GM18498 (cell line): ENCODE data around the gene B3GALNT1.
A peak's percentile ranks its signal among the peaks of the same experiment; 100 is the strongest.

Experiments
- ATAC-seq: cut with Tn5 transposase; IDR thresholded peaks from one replicate; pipeline ENCODE4 v1.9.1; 2021; ENCODE audit warnings: mild to moderate bottlenecking, moderate library complexity; ENCODE audit not compliant: unreplicated experiment

Gene B3GALNT1

GRCh38 chr3:161081633-161082032 lies 23.5 kb downstream of the B3GALNT1 start:
- peak; percentile 81 for ATAC-seq

GRCh38 chr3:161073181-161073580 lies 32.0 kb downstream of the B3GALNT1 start:
- no peak for ATAC-seq

- no peak for ATAC-seq
Measured at GRCh38 chr3:161072751-161073150, 32.4 kb downstream of the B3GALNT1 start.

- ATAC-seq: no peak
Measured at GRCh38 chr3:161072211-161072621, 32.9 kb downstream of the B3GALNT1 start.

GRCh38 chr3:161070980-161071663 lies 34.0 kb downstream of the B3GALNT1 start:
- ATAC-seq: no peak

- ATAC-seq: no peak
Measured at GRCh38 chr3:161070252-161070930, 34.8 kb downstream of the B3GALNT1 start.

- peak; percentile 93 for ATAC-seq
Measured at GRCh38 chr3:161069511-161070251, 35.5 kb downstream of the B3GALNT1 start.

GRCh38 chr3:161067335-161067734 lies 37.8 kb downstream of the B3GALNT1 start:
- no peak for ATAC-seq

GRCh38 chr3:161066930-161067329 lies 38.2 kb downstream of the B3GALNT1 start:
- no peak for ATAC-seq

GRCh38 chr3:161064413-161064812 lies 40.7 kb downstream of the B3GALNT1 start:
- ATAC-seq: no peak

GRCh38 chr3:161054860-161055604 lies 50.1 kb downstream of the B3GALNT1 start:
- ATAC-seq: no peak

GRCh38 chr3:161051856-161052255 lies 53.3 kb downstream of the B3GALNT1 start:
- ATAC-seq: no peak

GRCh38 chr3:161050935-161051334 lies 54.2 kb downstream of the B3GALNT1 start:
- no peak for ATAC-seq

- no peak for ATAC-seq
Measured at GRCh38 chr3:161049683-161050248, 55.4 kb downstream of the B3GALNT1 start.

GRCh38 chr3:161043336-161044035 lies 61.7 kb downstream of the B3GALNT1 start:
- peak; percentile 80 for ATAC-seq

GRCh38 chr3:161042023-161042501 lies 63.1 kb downstream of the B3GALNT1 start:
- ATAC-seq: peak; percentile 53

- ATAC-seq: no peak
Measured at GRCh38 chr3:161038725-161039124, 66.4 kb downstream of the B3GALNT1 start.

- no peak for ATAC-seq
Measured at GRCh38 chr3:161035711-161036110, 69.4 kb downstream of the B3GALNT1 start.

- peak; percentile 81 for ATAC-seq
Measured at GRCh38 chr3:161034913-161035550, 70.1 kb downstream of the B3GALNT1 start.
